Measurements from ENCODE around the gene WDR91. TPM values are rescaled to one million over a fixed set of nuclear protein-coding genes. Genes with fewer than 3 reads are reported as not detected.

Gene WDR91
- total RNA-seq, 2 donors from 2014 or later = 36.2 to 78.3 TPM

DNA sequence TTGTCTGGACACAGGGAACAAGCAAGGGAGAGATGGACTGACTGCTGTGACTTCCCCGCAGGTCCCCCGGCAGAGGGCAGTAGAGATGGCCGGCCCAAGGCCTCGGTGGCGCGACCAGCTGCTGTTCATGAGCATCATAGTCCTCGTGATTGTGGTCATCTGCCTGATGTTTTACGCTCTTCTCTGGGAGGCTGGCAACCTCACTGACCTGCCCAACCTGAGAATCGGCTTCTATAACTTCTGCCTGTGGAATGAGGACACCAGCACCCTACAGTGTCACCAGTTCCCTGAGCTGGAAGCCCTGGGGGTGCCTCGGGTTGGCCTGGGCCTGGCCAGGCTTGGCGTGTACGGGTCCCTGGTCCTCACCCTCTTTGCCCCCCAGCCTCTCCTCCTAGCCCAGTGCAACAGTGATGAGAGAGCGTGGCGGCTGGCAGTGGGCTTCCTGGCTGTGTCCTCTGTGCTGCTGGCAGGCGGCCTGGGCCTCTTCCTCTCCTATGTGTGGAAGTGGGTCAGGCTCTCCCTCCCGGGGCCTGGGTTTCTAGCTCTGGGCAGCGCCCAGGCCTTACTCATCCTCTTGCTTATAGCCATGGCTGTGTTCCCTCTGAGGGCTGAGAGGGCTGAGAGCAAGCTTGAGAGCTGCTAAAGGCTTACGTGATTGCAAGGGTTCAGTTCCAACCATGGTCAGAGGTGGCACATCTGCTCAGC is 46.8 kb downstream of the WDR91 start:
- Histone ChIP-seq H3K36me3 (peaks cover 21% of the 10 kb centered on the region), H3K9me3 (no peaks in the 10 kb centered on the region), H3K4me3 (no peak overlapping the region), H3K27me3 (replicated peaks; ENCODE audit: insufficient read depth) (no peaks in the 10 kb centered on the region), H3K27ac (peak overlapping the region; percentile 35 to 54), H3K4me1 (ENCODE audit: control insufficient read depth in 1 of 2, low read depth in 2 of 2) (peaks cover 33 to 74% of the 10 kb centered on the region in 2 donors)
- TF ChIP-seq, protein P1, sequence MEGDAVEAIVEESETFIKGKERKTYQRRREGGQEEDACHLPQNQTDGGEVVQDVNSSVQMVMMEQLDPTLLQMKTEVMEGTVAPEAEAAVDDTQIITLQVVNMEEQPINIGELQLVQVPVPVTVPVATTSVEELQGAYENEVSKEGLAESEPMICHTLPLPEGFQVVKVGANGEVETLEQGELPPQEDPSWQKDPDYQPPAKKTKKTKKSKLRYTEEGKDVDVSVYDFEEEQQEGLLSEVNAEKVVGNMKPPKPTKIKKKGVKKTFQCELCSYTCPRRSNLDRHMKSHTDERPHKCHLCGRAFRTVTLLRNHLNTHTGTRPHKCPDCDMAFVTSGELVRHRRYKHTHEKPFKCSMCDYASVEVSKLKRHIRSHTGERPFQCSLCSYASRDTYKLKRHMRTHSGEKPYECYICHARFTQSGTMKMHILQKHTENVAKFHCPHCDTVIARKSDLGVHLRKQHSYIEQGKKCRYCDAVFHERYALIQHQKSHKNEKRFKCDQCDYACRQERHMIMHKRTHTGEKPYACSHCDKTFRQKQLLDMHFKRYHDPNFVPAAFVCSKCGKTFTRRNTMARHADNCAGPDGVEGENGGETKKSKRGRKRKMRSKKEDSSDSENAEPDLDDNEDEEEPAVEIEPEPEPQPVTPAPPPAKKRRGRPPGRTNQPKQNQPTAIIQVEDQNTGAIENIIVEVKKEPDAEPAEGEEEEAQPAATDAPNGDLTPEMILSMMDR (IDR thresholded peaks at IDR 0.05) = no peak
- no peak for DNase-seq (ENCODE audit: low spot score)
- ATAC-seq (ENCODE audit: insufficient number of reproducible peaks, low FRiP score, low read depth) = no peak

DNA sequence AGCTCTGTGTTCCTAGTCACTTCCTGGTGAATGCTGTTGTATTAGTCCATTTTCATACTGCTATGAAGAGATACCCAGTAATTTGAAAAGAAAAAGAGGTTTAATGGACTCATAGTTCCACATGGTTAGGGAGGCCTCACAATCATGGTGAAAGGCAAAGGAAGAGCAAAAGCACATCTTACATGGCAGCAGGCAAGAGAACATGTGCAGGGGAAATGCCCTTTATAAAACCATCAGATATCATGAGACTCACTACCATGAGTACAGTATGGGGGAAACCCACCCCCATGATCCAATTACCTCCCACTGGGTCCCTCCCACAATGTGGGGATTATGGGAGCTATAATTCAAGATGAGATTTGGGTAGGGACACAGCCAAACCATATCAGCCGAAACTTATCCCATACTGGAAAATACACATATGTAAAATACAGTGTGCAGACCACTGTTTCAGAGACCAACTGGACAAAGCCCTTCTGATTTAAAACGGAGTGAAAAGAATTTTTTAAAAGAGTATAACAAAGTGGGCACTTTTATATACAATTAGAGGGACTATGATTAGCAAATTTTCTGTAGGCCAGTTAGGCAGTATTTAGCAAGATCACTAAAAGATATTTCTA is 48.8 kb downstream of the WDR91 start:
- TF ChIP-seq, protein P1 (IDR thresholded peaks at IDR 0.05) = no peak
- H3K27me3 ChIP-seq (replicated peaks; ENCODE audit: insufficient read depth) = no peaks in the 10 kb centered on the region
- H3K36me3 ChIP-seq = peaks cover 20% of the 10 kb centered on the region
- no peak for DNase-seq (ENCODE audit: low spot score)
- no peak overlapping the region for H3K4me3 ChIP-seq
- no peak for ATAC-seq (ENCODE audit: insufficient number of reproducible peaks, low FRiP score, low read depth)
- no peaks in the 10 kb centered on the region for H3K9me3 ChIP-seq
- no peak overlapping the region for H3K27ac ChIP-seq
- peaks cover 35 to 76% of the 10 kb centered on the region in 2 donors for H3K4me1 ChIP-seq (ENCODE audit: control insufficient read depth in 1 of 2, low read depth in 2 of 2)

DNA sequence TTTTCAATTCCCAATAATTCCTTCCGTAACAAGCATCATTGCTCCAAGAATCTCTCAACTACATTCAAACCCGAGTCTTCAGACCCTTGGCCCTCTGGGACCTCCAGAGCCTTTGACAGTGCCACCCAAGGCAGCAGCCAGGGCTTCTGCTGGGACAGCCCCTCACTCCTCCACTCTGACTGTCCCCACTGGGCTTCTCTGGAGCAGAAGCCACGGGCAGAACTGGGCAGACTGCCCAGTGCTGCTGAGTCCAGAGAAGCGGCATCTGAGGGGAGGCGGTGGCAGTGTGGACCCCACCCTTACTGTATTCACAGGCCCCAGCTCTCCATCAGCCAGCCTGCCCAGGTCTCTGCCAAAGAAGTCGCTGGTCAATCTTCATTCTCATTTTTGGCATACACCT is 49.7 kb downstream of the WDR91 start:
- Histone ChIP-seq H3K4me3 (no peak overlapping the region), H3K9me3 (no peaks in the 10 kb centered on the region), H3K27me3 (replicated peaks; ENCODE audit: insufficient read depth) (no peaks in the 10 kb centered on the region), H3K36me3 (peaks cover 12% of the 10 kb centered on the region), H3K4me1 (ENCODE audit: control insufficient read depth in 1 of 2, low read depth in 2 of 2) (peaks cover 35 to 74% of the 10 kb centered on the region in 2 donors), H3K27ac (no peak overlapping the region)
- ATAC-seq (ENCODE audit: insufficient number of reproducible peaks, low FRiP score, low read depth) (no peak), DNase-seq (ENCODE audit: low spot score) (no peak)
- TF ChIP-seq, protein P1 (IDR thresholded peaks at IDR 0.05) = no peak

DNA sequence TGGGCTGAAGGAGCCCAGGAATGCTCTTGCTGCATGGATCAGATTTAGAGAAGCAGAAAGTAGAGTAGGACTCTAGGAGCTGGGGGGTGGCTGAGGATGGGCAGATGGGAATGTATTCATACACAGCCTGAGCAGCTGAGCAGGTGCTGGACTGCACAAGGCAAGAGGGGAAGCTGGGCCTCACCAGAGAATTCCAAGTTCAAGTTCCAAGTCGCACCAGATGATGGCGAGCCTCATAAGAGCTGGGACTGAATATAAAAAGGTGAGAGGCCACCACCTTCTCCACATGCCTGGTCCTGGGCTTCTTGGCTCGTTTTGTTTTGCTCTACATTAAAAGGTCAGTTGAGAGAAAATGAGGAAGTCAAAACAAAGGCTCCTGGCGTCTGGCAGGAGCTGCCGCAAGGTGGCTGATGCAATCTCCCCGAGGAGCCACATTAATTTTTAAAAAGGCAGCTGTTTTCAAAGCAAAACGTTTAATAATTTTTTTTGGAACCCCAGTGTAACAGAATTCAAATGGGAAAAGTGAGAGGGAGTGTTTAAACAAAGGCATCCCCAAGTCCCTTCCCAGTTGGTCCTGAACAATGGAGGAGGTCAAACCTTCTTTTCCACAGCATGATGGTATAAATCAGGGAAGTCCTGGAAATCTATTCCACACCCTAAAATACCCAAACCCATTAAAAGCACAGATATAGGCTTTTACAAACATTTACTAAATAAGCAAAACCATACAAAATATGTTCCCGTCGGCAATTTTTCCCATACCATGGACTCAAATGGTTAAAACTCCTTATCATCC is 50.3 kb downstream of the WDR91 start:
- Histone ChIP-seq H3K4me3 (no peak overlapping the region), H3K27me3 (replicated peaks; ENCODE audit: insufficient read depth) (no peaks in the 10 kb centered on the region), H3K9me3 (peaks cover 3% of the 10 kb centered on the region), H3K4me1 (ENCODE audit: control insufficient read depth in 1 of 2, low read depth in 2 of 2) (peaks cover 35 to 68% of the 10 kb centered on the region in 2 donors), H3K27ac (peak overlapping the region; percentile 24 to 40), H3K36me3 (peaks cover 6% of the 10 kb centered on the region)
- ATAC-seq (ENCODE audit: insufficient number of reproducible peaks, low FRiP score, low read depth) = no peak
- TF ChIP-seq, protein P1 (IDR thresholded peaks at IDR 0.05) = no peak
- DNase-seq (ENCODE audit: low spot score) = no peak

All from thoracic aorta (tissue), 2 donors.